ENCODE data around the gene ZNG1B.
A peak's percentile ranks its signal among the peaks of the same experiment; 100 is the strongest.
"Not testable (repeated sequence)": the region's sequence is repeated elsewhere in the genome, so short reads cannot be mapped to it uniquely, and the experiment has no call there.

ZNG1B gene

GRCh38 chr2:113437508-113438465 lies at the start of gene ZNG1B:
Gene ZNG1B (plus strand): TSS chr2:113437691. CDS start chr2:113437869, 178 bp downstream.
- peak; percentile 84 for DNase-seq

GRCh38 chr2:113390124-113390849 lies 47.2 kb upstream of the ZNG1B start:
- DNase-seq: peak; percentile 84

- DNase-seq: no peak
These were observed 46.4 kb upstream of the ZNG1B start for GRCh38 chr2:113391073-113391472.

- no peak for DNase-seq
These were observed 31.4 kb upstream of the ZNG1B start for GRCh38 chr2:113406114-113406513.

- no peak for DNase-seq
These were observed 29.9 kb upstream of the ZNG1B start for GRCh38 chr2:113407446-113408099.

- DNase-seq: not testable (repeated sequence)
These were observed 25.7 kb upstream of the ZNG1B start for GRCh38 chr2:113411725-113412352.

- DNase-seq: not testable (repeated sequence)
These were observed 24.7 kb upstream of the ZNG1B start for GRCh38 chr2:113412774-113413173.

- DNase-seq: peak; percentile 13
These were observed 5.7 kb upstream of the ZNG1B start for GRCh38 chr2:113431773-113432172.

- DNase-seq: not testable (repeated sequence)
These were observed 4.0 kb upstream of the ZNG1B start for GRCh38 chr2:113433468-113433867.

- DNase-seq: not testable (repeated sequence)
These were observed 28.3 kb downstream of the ZNG1B start for GRCh38 chr2:113465770-113466169.

GRCh38 chr2:113476688-113477368 lies 39.3 kb downstream of the ZNG1B start:
- not testable (repeated sequence) for DNase-seq

GRCh38 chr2:113496527-113496926 lies 59.0 kb downstream of the ZNG1B start:
- DNase-seq: not testable (repeated sequence)

- DNase-seq: not testable (repeated sequence)
These were observed 60.9 kb downstream of the ZNG1B start, which contains the start of gene FOXD4L1 for GRCh38 chr2:113498365-113498764. Gene FOXD4L1 (plus strand): TSS chr2:113498665. CDS start chr2:113499257, 592 bp downstream.

GRCh38 chr2:113499019-113499885 lies 61.8 kb downstream of the ZNG1B start:
- DNase-seq: not testable (repeated sequence)

- DNase-seq: not testable (repeated sequence)
These were observed 62.6 kb downstream of the ZNG1B start for GRCh38 chr2:113499886-113500722.

GRCh38 chr2:113500723-113501038 lies 63.2 kb downstream of the ZNG1B start:
- not testable (repeated sequence) for DNase-seq

- DNase-seq: not testable (repeated sequence)
These were observed 65.0 kb downstream of the ZNG1B start for GRCh38 chr2:113502216-113503093.

GRCh38 chr2:113503094-113504042 lies 65.9 kb downstream of the ZNG1B start:
- DNase-seq: peak; percentile 34

Data from activated CD4-positive, alpha-beta T cell treated with anti-CD3 and anti-CD28 coated beads, Interleukin-2, Interleukin-6, amounts not matched to agents 100 ng/mL and 50 ng/mL, durations not matched to agents 16 hours and 8 hours (primary cell).